Vagina (tissue), 2 donors: ENCODE measurements around the gene DNLZ. TPM values are rescaled to one million over a fixed set of nuclear protein-coding genes. Genes with fewer than 3 reads are reported as not detected.

Experiments used
- DNase-seq, 2 donors: peaks; one replicate each; pipeline ENCODE4 v3.0.0-alpha.2; 2017; ENCODE audit errors: extremely low spot score in 2 of 2
- H3K27ac ChIP-seq: fragments of 200-600 bp; sonication (generic); one replicate; pipeline ENCODE4 v1.5.1; 2019
- H3K27me3 ChIP-seq: fragments of 200-600 bp; sonication (generic); one replicate; pipeline ENCODE4 v1.5.1; 2019
- H3K36me3 ChIP-seq, 2 donors: fragments of 200-600 bp; sonication (generic); one replicate each; pipeline ENCODE4 v1.5.1; 2017 to 2019
- H3K4me1 ChIP-seq: fragments of 200-600 bp; sonication (generic); one replicate; pipeline ENCODE4 v1.5.1; 2019
- H3K4me3 ChIP-seq, 2 donors: fragments of 200-600 bp; sonication (generic); 1 replicate in 1 of 2; 2 replicates in 1 of 2; pipeline ENCODE4 v1.5.1; 2016 to 2019
- H3K9me3 ChIP-seq: fragments of 200-600 bp; sonication (generic); one replicate; pipeline ENCODE4 v1.5.1; 2019
- POLR2A ChIP-seq, 2 donors: fragments of 450-650 bp; IDR thresholded peaks; one replicate each; pipeline ENCODE4 v1.6.1; 2017; ENCODE audit warnings: antibody characterized with exemption in 2 of 2, mild to moderate bottlenecking in 2 of 2, moderate library complexity in 2 of 2
- POLR2AphosphoS5 ChIP-seq, 2 donors: sonication (generic); formaldehyde crosslinking; IDR thresholded peaks; one replicate each; pipeline ENCODE4 v1.9.0; 2017; ENCODE audit warnings: antibody characterized with exemption in 2 of 2, mild to moderate bottlenecking in 2 of 2, low read depth in 1 of 2; ENCODE audit not compliant: insufficient read depth in 1 of 2
- intact Hi-C: fragments of 100-400 bp; cut with DNase I; formaldehyde crosslinking; loops from one replicate; pipeline ENCODE4 v1.15.1; 2023
- total RNA-seq: library from RNA; depleted of rRNA; stranded (reverse); fragments of >200 nt; gene quantifications from one replicate; pipeline ENCODE4 v1.2.3, GENCODE V29; 2016
- TF ChIP-seq, protein P1 (sequence below), 3 experiments: fragments of 450-650 bp in 2 of 3; fragments of 200-600 bp in 1 of 3; sonication (generic) in 1 of 3; IDR thresholded peaks; one replicate each; pipeline ENCODE4 v1.5.1; 2017 to 2019; ENCODE audit warnings: antibody characterized with exemption in 3 of 3, mild to moderate bottlenecking in 2 of 3, moderate library complexity in 2 of 3

DNLZ gene
- total RNA-seq, 1 donor from 2014 or later: 25.0 TPM

DNA sequence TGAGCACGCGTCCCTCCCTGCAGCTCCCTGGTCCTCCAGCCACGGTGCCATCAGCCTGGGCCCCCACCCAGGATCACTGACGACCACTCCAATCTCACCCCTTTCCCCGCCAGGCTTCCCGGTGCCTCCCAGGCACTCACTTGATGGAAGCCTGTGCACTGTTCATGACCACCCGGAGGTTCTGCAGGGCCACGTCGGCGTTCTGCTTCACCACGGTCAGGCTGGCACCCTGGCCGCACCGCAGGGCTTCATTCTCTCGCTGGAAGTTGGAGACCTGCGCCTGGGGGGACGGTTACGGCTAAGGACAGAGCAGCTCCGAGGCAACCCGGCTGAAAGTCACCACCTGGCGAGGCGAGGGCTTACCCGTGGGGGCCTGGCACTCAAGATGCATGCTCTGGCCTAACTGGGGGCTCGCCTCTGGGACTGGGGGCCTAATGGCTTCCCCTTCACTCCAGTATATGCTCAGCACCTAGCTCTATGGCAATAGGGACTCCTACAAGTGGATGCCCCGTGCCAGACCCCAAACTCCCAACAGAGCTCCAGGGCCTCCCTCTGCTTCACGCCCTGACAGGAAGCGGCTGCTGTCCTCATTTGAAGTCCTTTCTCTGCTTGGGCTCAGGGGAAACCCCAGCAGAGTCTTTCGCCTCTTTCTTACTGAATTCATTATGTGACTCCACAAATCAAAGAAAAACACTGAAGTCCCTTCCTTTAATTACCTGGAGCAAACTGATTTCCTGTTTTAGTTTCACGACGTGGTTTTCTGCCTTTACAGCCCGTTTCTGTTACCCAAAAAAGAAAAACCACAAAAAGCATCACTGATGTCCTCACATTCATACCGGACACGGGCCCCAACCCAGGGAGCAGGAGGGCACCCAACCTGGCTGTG, 40.6 kb upstream of the DNLZ start:
- peaks cover 0 to 22% of the 10 kb centered on the region in 2 donors for H3K36me3 ChIP-seq
- no peak for TF ChIP-seq POLR2AphosphoS5 (IDR thresholded peaks at IDR 0.05; ENCODE audit: insufficient read depth in 1 of 2, low read depth in 1 of 2)
- TF ChIP-seq, protein P1, sequence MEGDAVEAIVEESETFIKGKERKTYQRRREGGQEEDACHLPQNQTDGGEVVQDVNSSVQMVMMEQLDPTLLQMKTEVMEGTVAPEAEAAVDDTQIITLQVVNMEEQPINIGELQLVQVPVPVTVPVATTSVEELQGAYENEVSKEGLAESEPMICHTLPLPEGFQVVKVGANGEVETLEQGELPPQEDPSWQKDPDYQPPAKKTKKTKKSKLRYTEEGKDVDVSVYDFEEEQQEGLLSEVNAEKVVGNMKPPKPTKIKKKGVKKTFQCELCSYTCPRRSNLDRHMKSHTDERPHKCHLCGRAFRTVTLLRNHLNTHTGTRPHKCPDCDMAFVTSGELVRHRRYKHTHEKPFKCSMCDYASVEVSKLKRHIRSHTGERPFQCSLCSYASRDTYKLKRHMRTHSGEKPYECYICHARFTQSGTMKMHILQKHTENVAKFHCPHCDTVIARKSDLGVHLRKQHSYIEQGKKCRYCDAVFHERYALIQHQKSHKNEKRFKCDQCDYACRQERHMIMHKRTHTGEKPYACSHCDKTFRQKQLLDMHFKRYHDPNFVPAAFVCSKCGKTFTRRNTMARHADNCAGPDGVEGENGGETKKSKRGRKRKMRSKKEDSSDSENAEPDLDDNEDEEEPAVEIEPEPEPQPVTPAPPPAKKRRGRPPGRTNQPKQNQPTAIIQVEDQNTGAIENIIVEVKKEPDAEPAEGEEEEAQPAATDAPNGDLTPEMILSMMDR (IDR thresholded peaks at IDR 0.05): no peak
- no peak for TF ChIP-seq POLR2A (IDR thresholded peaks at IDR 0.05)
- H3K27ac ChIP-seq: no peak overlapping the region
- H3K27me3 ChIP-seq: no peaks in the 10 kb centered on the region
- DNase-seq: no peak
- intact Hi-C loops: loop anchor here (10.0 kb wide), 1 partner anchor 89 kb away; no protein-coding TSS in a partner anchor
- no peak overlapping the region for H3K4me3 ChIP-seq
- peaks cover 23% of the 10 kb centered on the region for H3K4me1 ChIP-seq
- H3K9me3 ChIP-seq: no peaks in the 10 kb centered on the region

DNA sequence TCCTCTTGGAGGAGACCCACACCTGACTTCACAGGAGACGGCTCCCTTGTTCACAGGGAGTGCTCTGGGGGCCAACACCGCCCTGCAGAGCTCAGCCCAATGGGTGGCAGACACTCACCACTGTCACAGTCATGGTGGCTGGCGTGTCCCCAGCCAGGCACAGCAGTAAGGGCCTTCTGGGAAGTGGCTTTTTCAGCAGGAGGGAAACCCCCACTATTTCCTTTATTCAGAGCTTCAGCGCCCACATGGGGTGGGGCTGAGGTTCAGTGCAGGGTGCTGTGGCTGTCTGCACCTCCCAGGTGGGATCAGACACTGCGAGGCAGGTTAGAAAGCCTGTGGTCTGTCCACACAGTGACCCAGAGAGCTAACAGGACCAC, 40.0 kb upstream of the DNLZ start:
- Histone ChIP-seq H3K4me1 (peaks cover 23% of the 10 kb centered on the region), H3K27ac (no peak overlapping the region), H3K27me3 (no peaks in the 10 kb centered on the region), H3K9me3 (no peaks in the 10 kb centered on the region), H3K4me3 (no peak overlapping the region), H3K36me3 (peaks cover 0 to 22% of the 10 kb centered on the region in 2 donors)
- DNase-seq: no peak
- intact Hi-C loops: loop anchor here (10.0 kb wide), 1 partner anchor 89 kb away; no protein-coding TSS in a partner anchor
- TF ChIP-seq, protein P1 (IDR thresholded peaks at IDR 0.05): no peak
- no peak for TF ChIP-seq POLR2AphosphoS5 (IDR thresholded peaks at IDR 0.05; ENCODE audit: insufficient read depth in 1 of 2, low read depth in 1 of 2)
- no peak for TF ChIP-seq POLR2A (IDR thresholded peaks at IDR 0.05)

DNA sequence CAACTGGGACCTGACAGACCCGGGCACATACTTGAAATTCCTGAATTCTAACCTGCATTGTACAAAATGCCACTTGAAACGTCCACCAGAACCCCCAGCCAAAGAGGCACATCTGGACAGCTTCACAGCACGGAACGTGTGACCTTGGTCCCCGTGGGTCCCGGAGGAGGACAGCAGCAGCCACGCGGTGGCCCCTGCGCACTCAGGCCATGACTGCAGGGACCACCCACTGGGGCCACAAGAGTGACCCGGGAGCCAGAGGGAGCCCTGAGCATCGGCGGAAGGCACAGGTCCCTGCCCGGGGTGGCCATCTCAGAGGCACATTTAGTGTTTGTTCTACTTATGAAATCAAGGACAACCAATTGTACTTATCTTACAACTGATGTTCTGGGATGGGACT, 38.5 kb upstream of the DNLZ start:
- DNase-seq: no peak
- intact Hi-C loops: loop anchor here (10.0 kb wide), 1 partner anchor 87 kb away; no protein-coding TSS in a partner anchor
- Histone ChIP-seq H3K36me3 (peaks cover 0 to 26% of the 10 kb centered on the region in 2 donors), H3K27me3 (no peaks in the 10 kb centered on the region), H3K4me1 (peaks cover 21% of the 10 kb centered on the region), H3K9me3 (no peaks in the 10 kb centered on the region), H3K4me3 (no peak overlapping the region), H3K27ac (no peak overlapping the region)
- no peak for TF ChIP-seq POLR2AphosphoS5 (IDR thresholded peaks at IDR 0.05; ENCODE audit: insufficient read depth in 1 of 2, low read depth in 1 of 2)
- no peak for TF ChIP-seq POLR2A (IDR thresholded peaks at IDR 0.05)
- TF ChIP-seq, protein P1 (IDR thresholded peaks at IDR 0.05): no peak

DNA sequence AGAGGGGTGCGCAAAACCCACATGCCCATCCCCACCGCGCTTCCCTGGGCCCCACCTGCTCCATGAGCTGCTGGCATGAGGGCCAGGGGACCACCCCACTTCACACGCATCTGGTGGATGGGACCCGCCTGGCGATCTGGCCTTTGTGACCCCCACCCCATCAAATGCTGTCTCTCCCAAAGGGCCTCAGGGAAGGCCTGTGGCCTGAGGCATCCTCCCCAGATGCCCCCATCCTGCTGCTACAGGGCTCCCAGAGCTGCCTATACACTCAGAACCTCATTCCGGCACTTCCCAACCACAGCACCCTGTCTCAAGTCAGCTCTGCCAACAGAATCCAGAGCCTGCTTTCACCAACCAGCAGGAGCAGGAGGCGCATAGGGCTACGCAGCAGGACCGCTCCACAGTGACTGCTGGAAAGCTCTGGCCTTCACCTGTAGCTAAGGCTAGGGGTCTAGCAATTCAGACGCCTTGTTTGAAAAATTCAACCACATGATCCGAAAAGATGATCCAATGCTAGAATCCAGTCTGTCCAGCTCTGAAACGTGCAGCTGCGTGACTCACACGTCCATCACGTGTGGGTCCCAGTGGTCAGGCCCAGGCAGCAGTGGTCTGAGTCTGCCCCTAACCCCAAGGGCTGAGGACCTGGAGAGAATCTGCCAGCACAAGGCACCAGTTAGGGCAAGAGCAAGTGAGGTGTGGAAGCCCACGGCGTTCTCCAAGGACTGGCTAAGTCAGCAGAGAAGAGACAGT, 37.8 kb upstream of the DNLZ start:
- Histone ChIP-seq H3K4me3 (no peak overlapping the region), H3K36me3 (peaks cover 0 to 29% of the 10 kb centered on the region in 2 donors), H3K27ac (no peak overlapping the region), H3K4me1 (peaks cover 21% of the 10 kb centered on the region), H3K27me3 (no peaks in the 10 kb centered on the region), H3K9me3 (no peaks in the 10 kb centered on the region)
- intact Hi-C loops: loop anchor here (10.0 kb wide), 1 partner anchor 87 kb away; no protein-coding TSS in a partner anchor
- DNase-seq: no peak
- TF ChIP-seq POLR2A (IDR thresholded peaks at IDR 0.05) (no peak), POLR2AphosphoS5 (IDR thresholded peaks at IDR 0.05; ENCODE audit: insufficient read depth in 1 of 2, low read depth in 1 of 2) (no peak)
- TF ChIP-seq, protein P1 (IDR thresholded peaks at IDR 0.05): no peak
